ENCODE data around the gene CIAPIN1. TPM values are rescaled to one million over a fixed set of nuclear protein-coding genes. Genes with fewer than 3 reads are reported as not detected.
A peak's percentile ranks its signal among the peaks of the same experiment; 100 is the strongest.

CIAPIN1 gene
- total and polyA plus RNA-seq, 2 of the 4 experiments (the other 2 are of a cell fraction) = 41.6 to 47.7 TPM

DNA sequence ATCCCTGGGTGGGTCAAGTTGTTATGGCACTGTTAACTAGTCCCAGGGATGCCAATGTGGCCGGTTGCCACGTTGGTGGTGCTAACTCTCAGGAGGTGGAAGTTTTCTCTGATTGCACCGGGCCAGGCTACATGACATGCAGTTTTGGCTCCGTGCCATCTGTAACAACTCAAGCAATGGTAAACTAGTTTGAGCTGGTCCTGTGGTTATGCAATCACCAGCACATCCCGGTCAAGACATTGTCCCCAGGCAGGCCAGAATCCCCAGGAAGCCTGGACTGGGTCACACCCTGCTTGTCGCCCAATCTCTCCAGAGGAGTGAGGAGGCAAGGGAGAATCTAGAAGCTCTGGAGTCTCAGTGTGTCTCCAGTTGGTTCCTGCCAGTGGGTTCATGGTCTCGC lies 52.7 kb downstream of the CIAPIN1 start:
- no peak overlapping the region for H4K91ac ChIP-seq (ENCODE audit: insufficient read depth, low read depth, low read length)
- DNase-seq (no peak), ATAC-seq (ENCODE audit: low read depth) (no peak)
- no peak overlapping the region for H3K4ac ChIP-seq (ENCODE audit: low read depth, low read length)
- H4K20me1 ChIP-seq (ENCODE audit: insufficient read depth, low read length) = no peaks in the 10 kb centered on the region
- no peak for TF ChIP-seq POLR2A (IDR thresholded peaks at IDR 0.05; ENCODE audit: low read depth, low read length)
- peak; percentile 39; the same call in 1 of the 2 replicates for TF ChIP-seq CEBPB (IDR thresholded peaks at IDR 0.05; ENCODE audit: low read depth, low read length)
- TF ChIP-seq RAD21 (IDR thresholded peaks at IDR 0.05; ENCODE audit: low read length) = no peak
- H3K56ac ChIP-seq (ENCODE audit: extremely low read depth, insufficient read depth, low read length) = no peak overlapping the region
- H3K9me1 ChIP-seq (ENCODE audit: insufficient read depth, low read length) = no peaks in the 10 kb centered on the region
- H2AK9ac ChIP-seq (replicated peaks; ENCODE audit: low read depth, low read length, poor library complexity) = no peak overlapping the region
- H2BK120ac ChIP-seq (ENCODE audit: low read depth, low read length) = no peak overlapping the region
- no peak overlapping the region for H2BK5ac ChIP-seq (ENCODE audit: low read depth, low read length, poor library complexity, severe bottlenecking)
- CTCF ChIA-PET = no interaction called here
- dilution Hi-C loops (cut with HindIII; ENCODE audit: low sequenced_read_pairs, unreplicated experiment) (no loop called here), in situ Hi-C loops (cut with MboI; ENCODE audit: low sequenced_read_pairs) (no loop called here), intact Hi-C loops (cut with micrococcal nuclease) (no loop called here)
- no peak overlapping the region for H3K4me3 ChIP-seq (ENCODE audit: insufficient read depth, low read depth, low read length)
- H4K8ac ChIP-seq (ENCODE audit: low read depth in 2 of 2, low read length in 2 of 2) = no peak overlapping the region
- no peak overlapping the region for H3K23ac ChIP-seq (ENCODE audit: low read depth, low read length)
- WGBS, 2 experiments (ENCODE audit: extremely low coverage in 2 of 2, insufficient read length in 1 of 2) = 36% methylated on average over 3 of the region's 7 CpGs; no CpG with 5 or more reads in 1 of the 2 experiments
- no peak overlapping the region for H2BK15ac ChIP-seq (ENCODE audit: low read depth, low read length)
- H3K9me3 ChIP-seq (ENCODE audit: control insufficient read depth, insufficient read depth, low read length) = peaks cover 3% of the 10 kb centered on the region
- H3K9ac ChIP-seq (ENCODE audit: low read depth, low read length) = no peak overlapping the region
- no peak overlapping the region for H3K4me2 ChIP-seq (ENCODE audit: low read depth, low read length)
- no peak overlapping the region for H4K5ac ChIP-seq (ENCODE audit: low read depth, low read length)
- H3K18ac ChIP-seq (ENCODE audit: low read depth, low read length) = no peak overlapping the region
- no peaks in the 10 kb centered on the region for H3K36me3 ChIP-seq (ENCODE audit: control insufficient read depth, insufficient read depth, low read length)
- H2AFZ ChIP-seq (replicated peaks; ENCODE audit: low read length, poor library complexity) = no peak overlapping the region
- POLR2A ChIA-PET (ENCODE audit: unreplicated experiment) = no interaction called here
- no peak overlapping the region for H3K14ac ChIP-seq (replicated peaks; ENCODE audit: low read depth, low read length)
- H3K27ac ChIP-seq (ENCODE audit: insufficient read depth, low read length) = no peak overlapping the region
- H2AK5ac ChIP-seq (ENCODE audit: low read depth, low read length) = no peak overlapping the region
- H3K27me3 ChIP-seq (ENCODE audit: control insufficient read depth, insufficient read depth, low read length) = peaks cover 46% of the 10 kb centered on the region
- no TSS peak for BruUV-seq (replicated peaks)
- no peaks in the 10 kb centered on the region for H3K79me1 ChIP-seq (ENCODE audit: low read depth in 1 of 2, low read length in 2 of 2)
- no peak overlapping the region for H2BK20ac ChIP-seq (ENCODE audit: low read depth, low read length)
- H3K4me1 ChIP-seq (ENCODE audit: control insufficient read depth, insufficient read depth, low read length) = no peaks in the 10 kb centered on the region
